H9 (cell line): ENCODE data around the gene TLN1. TPM values are rescaled to one million over a fixed set of nuclear protein-coding genes. Genes with fewer than 3 reads are reported as not detected.

Experiments used
- DNase-seq: peaks from one replicate; pipeline ENCODE4 v3.0.0-alpha.2; 2017
- H2AFZ ChIP-seq: one replicate; pipeline ENCODE4 v1.6.1; 2013; ENCODE audit warnings: mild to moderate bottlenecking, low read length, control low read depth, moderate library complexity
- H2AK5ac ChIP-seq: 2 replicates; pipeline ENCODE4 v1.6.1; 2013; ENCODE audit warnings: low read length, control low read depth, mixed read lengths; ENCODE audit not compliant: insufficient read length
- H2BK120ac ChIP-seq: one replicate; pipeline ENCODE4 v1.6.1; 2013; ENCODE audit warnings: low read depth, mild to moderate bottlenecking, low read length, control low read depth, inconsistent platforms; ENCODE audit not compliant: poor library complexity, severe bottlenecking
- H2BK12ac ChIP-seq: 2 replicates; pipeline ENCODE4 v1.6.1; 2013; ENCODE audit warnings: low read length, control low read depth, mixed read lengths, low read depth; ENCODE audit not compliant: insufficient read length
- H2BK15ac ChIP-seq: 2 replicates; pipeline ENCODE4 v1.6.1; 2013; ENCODE audit warnings: low read depth, low read length, control low read depth
- H2BK20ac ChIP-seq: one replicate; pipeline ENCODE4 v1.6.1; 2013; ENCODE audit warnings: low read depth, mild to moderate bottlenecking, low read length, control low read depth, inconsistent platforms; ENCODE audit not compliant: poor library complexity, severe bottlenecking
- H2BK5ac ChIP-seq: 2 replicates; pipeline ENCODE4 v1.6.1; 2013; ENCODE audit warnings: low read length, control low read depth, mixed read lengths; ENCODE audit not compliant: insufficient read length
- H3K14ac ChIP-seq: 2 replicates; pipeline ENCODE4 v1.6.1; 2013; ENCODE audit warnings: low read length, control low read depth; ENCODE audit not compliant: insufficient read depth
- H3K18ac ChIP-seq: 2 replicates; pipeline ENCODE4 v1.6.1; 2013; ENCODE audit warnings: low read depth, mild to moderate bottlenecking, mixed read lengths, low read length, control low read depth; ENCODE audit not compliant: insufficient read length
- H3K23ac ChIP-seq: 2 replicates; pipeline ENCODE4 v1.6.1; 2013; ENCODE audit warnings: low read length, control low read depth, mixed read lengths, low read depth; ENCODE audit not compliant: insufficient read length
- H3K23me2 ChIP-seq: 2 replicates; pipeline ENCODE4 v1.6.1; 2013; ENCODE audit warnings: low read depth, mild to moderate bottlenecking, mixed read lengths, low read length, control low read depth; ENCODE audit not compliant: insufficient read length, poor library complexity, severe bottlenecking
- H3K27ac ChIP-seq: 2 replicates; pipeline ENCODE4 v1.5.1; 2013; ENCODE audit warnings: low read length, control low read depth, mixed read lengths, low read depth; ENCODE audit not compliant: insufficient read length
- H3K27me3 ChIP-seq: 2 replicates; pipeline ENCODE4 v1.6.1; 2013; ENCODE audit warnings: low read length, control low read depth, inconsistent platforms; ENCODE audit not compliant: insufficient read depth
- H3K4ac ChIP-seq: 2 replicates; pipeline ENCODE4 v1.6.1; 2013; ENCODE audit warnings: low read depth, mild to moderate bottlenecking, control low read depth, inconsistent platforms, low read length, moderate library complexity
- H3K4me1 ChIP-seq: 2 replicates; pipeline ENCODE4 v1.6.1; 2013; ENCODE audit warnings: low read length, control low read depth, inconsistent platforms; ENCODE audit not compliant: insufficient read depth
- H3K4me2 ChIP-seq: 2 replicates; pipeline ENCODE4 v1.6.1; 2013; ENCODE audit warnings: low read length, control low read depth, mixed read lengths; ENCODE audit not compliant: insufficient read length, insufficient read depth
- H3K56ac ChIP-seq: 2 replicates; pipeline ENCODE4 v1.6.1; 2013; ENCODE audit warnings: low read depth, mild to moderate bottlenecking, mixed read lengths, low read length, control low read depth; ENCODE audit not compliant: insufficient read length
- H3K79me1 ChIP-seq: 2 replicates; pipeline ENCODE4 v1.6.1; 2013; ENCODE audit warnings: low read depth, mild to moderate bottlenecking, moderate library complexity, low read length, control low read depth, inconsistent platforms; ENCODE audit not compliant: insufficient read depth, poor library complexity, severe bottlenecking
- H3K79me2 ChIP-seq: 2 replicates; pipeline ENCODE4 v1.6.1; 2013; ENCODE audit warnings: low read length, control low read depth, inconsistent platforms; ENCODE audit not compliant: insufficient read depth
- H3K9ac ChIP-seq: 2 replicates; pipeline ENCODE4 v1.6.1; 2013; ENCODE audit warnings: low read length, control low read depth, mixed read lengths; ENCODE audit not compliant: insufficient read length; ENCODE audit errors: extremely low read depth
- H3K9me3 ChIP-seq: one replicate; pipeline ENCODE4 v1.6.1; 2013; ENCODE audit warnings: low read depth, low read length, inconsistent platforms; ENCODE audit not compliant: control insufficient read depth
- H3T11ph ChIP-seq: one replicate; pipeline ENCODE4 v1.6.1; 2013; ENCODE audit warnings: mild to moderate bottlenecking, low read length, control low read depth, inconsistent platforms
- H4K20me1 ChIP-seq: one replicate; pipeline ENCODE4 v1.6.1; 2013; ENCODE audit not compliant: control insufficient read depth, insufficient read length, insufficient read depth
- H4K5ac ChIP-seq: 2 replicates; pipeline ENCODE4 v1.6.1; 2013; ENCODE audit warnings: low read depth, mild to moderate bottlenecking, mixed read lengths, low read length, control low read depth; ENCODE audit not compliant: insufficient read length
- H4K8ac ChIP-seq: replicated peaks from 2 replicates; pipeline ENCODE4 v1.6.1; 2013; ENCODE audit warnings: low read length, control low read depth, mixed read lengths, low read depth; ENCODE audit not compliant: insufficient read length
- H4K91ac ChIP-seq: 2 replicates; pipeline ENCODE4 v1.6.1; 2013; ENCODE audit warnings: low read depth, mild to moderate bottlenecking, moderate library complexity, mixed read lengths, low read length, control low read depth; ENCODE audit not compliant: insufficient read length
- H3K27ac Mint-ChIP-seq, 3 experiments: 2 replicates in 2 of 3; 3 replicates in 1 of 3; pipeline ENCODE4 v1.8.0; 2020 to 2021; ENCODE audit warnings: mixed read lengths in 3 of 3, mild to moderate bottlenecking in 1 of 3, moderate library complexity in 1 of 3
- H3K27me3 Mint-ChIP-seq: 2 replicates; pipeline ENCODE4 v1.8.0; 2021; ENCODE audit warnings: low read depth, mild to moderate bottlenecking, moderate library complexity, mixed read lengths
- H3K36me3 Mint-ChIP-seq, 3 experiments: 2 replicates in 2 of 3; 3 replicates in 1 of 3; pipeline ENCODE4 v1.8.0; 2020 to 2021; ENCODE audit warnings: low read depth in 3 of 3, mixed read lengths in 3 of 3; ENCODE audit not compliant: insufficient read depth in 1 of 3
- H3K4me1 Mint-ChIP-seq, 2 experiments: 2 replicates each; pipeline ENCODE4 v1.8.0; 2020; ENCODE audit warnings: mixed read lengths in 2 of 2
- H3K4me3 Mint-ChIP-seq, 2 experiments: 2 replicates in 1 of 2; 3 replicates in 1 of 2; pipeline ENCODE4 v1.8.0; 2020 to 2021; ENCODE audit warnings: mild to moderate bottlenecking in 2 of 2, mixed read lengths in 2 of 2, moderate library complexity in 1 of 2
- H3K9me3 Mint-ChIP-seq, 2 experiments: 2 replicates in 1 of 2; 3 replicates in 1 of 2; pipeline ENCODE4 v1.8.0; 2020; ENCODE audit warnings: mild to moderate bottlenecking in 2 of 2, mixed read lengths in 2 of 2, moderate library complexity in 1 of 2
- CTCF ChIP-seq: fragments of 200-600 bp; sonication (generic); conservative IDR thresholded peaks from 3 replicates; pipeline ENCODE4 v1.8.0; 2021; ENCODE audit warnings: antibody characterized with exemption, mild to moderate bottlenecking
- WGBS: extraction: QIAGEN DNeasy Blood & Tissue Kit; methylation state at CpG from one replicate; pipeline ENCODE4 v1.1.7; 2013; ENCODE audit warnings: missing lambda C conversion rate, low lambda C conversion rate, mixed read lengths; ENCODE audit not compliant: insufficient read length; ENCODE audit errors: extremely low coverage; 5-methylcytosine and 5-hydroxymethylcytosine counted together
- total RNA-seq: library from RNA; stranded (reverse); gene quantifications from 2 replicates; pipeline ENCODE4 v1.2.1, GENCODE V29; 2021

TLN1 gene
- total RNA-seq, 1 experiment from 2014 or later, result 102 TPM

- peaks cover 2% of the 10 kb centered on the region in 2 experiments for H3K4me1 Mint-ChIP-seq
- Histone ChIP-seq H4K91ac (no peak overlapping the region), H3K23ac (no peak overlapping the region), H3K27me3 (no peaks in the 10 kb centered on the region), H3K56ac (no peak overlapping the region), H4K20me1 (no peaks in the 10 kb centered on the region), H3K4ac (no peak overlapping the region), H4K5ac (no peak overlapping the region), H3T11ph (no peak overlapping the region), H3K79me1 (no peaks in the 10 kb centered on the region), H3K9me3 (no peaks in the 10 kb centered on the region), H2AK5ac (no peak overlapping the region), H4K8ac (no peak overlapping the region), H3K18ac (no peak overlapping the region), H2BK12ac (no peak overlapping the region), H2BK15ac (no peak overlapping the region), H3K27ac (no peak overlapping the region), H3K4me1 (no peaks in the 10 kb centered on the region), H3K79me2 (no peaks in the 10 kb centered on the region), H2BK5ac (no peak overlapping the region), H3K9ac (no peak overlapping the region), H3K4me2 (no peak overlapping the region), H2BK120ac (no peak overlapping the region), H3K14ac (no peak overlapping the region), H3K23me2 (no peaks in the 10 kb centered on the region), H2BK20ac (no peak overlapping the region), H2AFZ (no peak overlapping the region)
- no CpG with 5 or more reads among the region's 2 CpGs for WGBS
- no peak for TF ChIP-seq CTCF
- H3K27me3 Mint-ChIP-seq, result no peaks in the 10 kb centered on the region
- H3K36me3 Mint-ChIP-seq, result peaks cover 7 to 21% (median 11%) of the 10 kb centered on the region in 3 experiments
- H3K9me3 Mint-ChIP-seq, result no peaks in the 10 kb centered on the region
- no peak for DNase-seq
- no peak overlapping the region for H3K4me3 Mint-ChIP-seq
- no peak overlapping the region for H3K27ac Mint-ChIP-seq
These were observed 49.1 kb upstream of the TLN1 start for GRCh38 chr9:35781066-35781465.
